ENCODE data around the gene POSTN. TPM values are rescaled to one million over a fixed set of nuclear protein-coding genes. Genes with fewer than 3 reads are reported as not detected.

The POSTN gene
- total RNA-seq, 1 experiment from 2014 or later = not detected

DNA sequence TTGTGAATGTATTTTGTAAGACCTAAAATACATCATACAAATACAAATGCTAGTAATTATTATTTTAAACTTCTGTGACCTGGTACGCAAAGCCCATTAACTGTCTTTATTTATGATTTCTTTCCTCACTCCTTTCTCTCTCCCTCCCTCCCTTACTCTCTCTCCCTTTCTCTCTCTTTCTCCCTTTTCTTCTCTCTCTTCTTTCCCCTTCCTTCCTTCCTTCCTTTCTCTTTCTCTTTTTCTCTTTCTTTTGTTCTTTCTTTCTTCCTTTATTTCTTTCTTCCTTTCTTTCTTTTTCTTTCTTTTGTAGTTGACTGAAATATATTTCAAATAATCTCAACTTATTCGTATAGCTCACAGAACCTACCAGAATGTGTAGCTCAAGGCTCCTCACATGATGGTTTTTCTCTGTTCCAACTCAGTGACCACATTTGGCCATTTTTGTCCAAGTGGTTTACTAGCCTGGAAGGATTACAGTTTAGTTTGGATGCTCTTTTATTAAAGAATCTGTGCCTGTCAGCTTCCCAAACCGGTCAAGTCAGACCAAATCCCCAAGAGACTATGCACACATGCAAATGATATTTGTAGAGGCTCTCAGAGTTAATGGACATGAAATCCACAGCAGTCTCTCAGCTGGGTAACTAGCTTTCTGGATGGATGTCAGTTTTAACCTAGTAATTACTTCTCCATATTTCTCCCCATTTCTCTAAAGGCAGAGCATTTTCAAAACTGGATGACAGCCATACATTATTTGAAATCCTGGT is 71.7 kb downstream of the POSTN start:
- intact Hi-C loops (cut with micrococcal nuclease; ENCODE audit: unreplicated experiment) = no loop called here

DNA sequence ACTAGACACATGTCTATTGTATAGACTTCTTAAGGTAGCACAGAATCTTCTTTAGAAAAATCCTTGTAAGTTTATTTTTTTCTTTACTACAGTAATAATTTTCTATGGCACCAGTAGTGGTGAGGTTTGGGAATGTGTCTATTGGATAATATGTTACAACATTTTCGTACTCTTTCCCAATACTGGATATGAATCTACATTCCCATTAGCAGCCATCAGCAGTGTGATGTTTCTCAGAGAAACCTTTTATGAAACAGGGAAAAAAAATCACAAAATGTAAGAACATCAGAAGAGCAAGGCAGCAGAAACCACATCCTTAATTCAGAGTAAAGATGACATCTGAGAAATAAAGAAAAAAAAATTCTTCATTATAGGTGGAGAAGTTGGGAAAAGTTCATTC is 83.3 kb downstream of the POSTN start:
- Mint-ChIP-seq H3K27me3 (ENCODE audit: unreplicated experiment) (no peaks in the 10 kb centered on the region), H3K27ac (ENCODE audit: unreplicated experiment) (no peak overlapping the region), H3K36me3 (ENCODE audit: insufficient read depth, unreplicated experiment) (no peaks in the 10 kb centered on the region), H3K4me1 (ENCODE audit: low read depth, unreplicated experiment) (no peaks in the 10 kb centered on the region), H3K4me3 (ENCODE audit: low read depth, unreplicated experiment) (no peak overlapping the region), H3K9me3 (ENCODE audit: low read depth, unreplicated experiment) (no peaks in the 10 kb centered on the region)
- intact Hi-C loops (cut with micrococcal nuclease; ENCODE audit: unreplicated experiment) = no loop called here
- TF ChIP-seq, protein P1, sequence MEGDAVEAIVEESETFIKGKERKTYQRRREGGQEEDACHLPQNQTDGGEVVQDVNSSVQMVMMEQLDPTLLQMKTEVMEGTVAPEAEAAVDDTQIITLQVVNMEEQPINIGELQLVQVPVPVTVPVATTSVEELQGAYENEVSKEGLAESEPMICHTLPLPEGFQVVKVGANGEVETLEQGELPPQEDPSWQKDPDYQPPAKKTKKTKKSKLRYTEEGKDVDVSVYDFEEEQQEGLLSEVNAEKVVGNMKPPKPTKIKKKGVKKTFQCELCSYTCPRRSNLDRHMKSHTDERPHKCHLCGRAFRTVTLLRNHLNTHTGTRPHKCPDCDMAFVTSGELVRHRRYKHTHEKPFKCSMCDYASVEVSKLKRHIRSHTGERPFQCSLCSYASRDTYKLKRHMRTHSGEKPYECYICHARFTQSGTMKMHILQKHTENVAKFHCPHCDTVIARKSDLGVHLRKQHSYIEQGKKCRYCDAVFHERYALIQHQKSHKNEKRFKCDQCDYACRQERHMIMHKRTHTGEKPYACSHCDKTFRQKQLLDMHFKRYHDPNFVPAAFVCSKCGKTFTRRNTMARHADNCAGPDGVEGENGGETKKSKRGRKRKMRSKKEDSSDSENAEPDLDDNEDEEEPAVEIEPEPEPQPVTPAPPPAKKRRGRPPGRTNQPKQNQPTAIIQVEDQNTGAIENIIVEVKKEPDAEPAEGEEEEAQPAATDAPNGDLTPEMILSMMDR (IDR thresholded peaks at IDR 0.05; ENCODE audit: unreplicated experiment) = no peak
- BruUV-seq (replicated peaks) = no TSS peak
- CTCF ChIA-PET = no interaction called here
- DNase-seq = no peak

More for the DNA sequence above, 71.7 kb downstream of the POSTN start:
- no peak overlapping the region for H3K4me3 Mint-ChIP-seq (ENCODE audit: low read depth, unreplicated experiment)
- H3K36me3 Mint-ChIP-seq (ENCODE audit: insufficient read depth, unreplicated experiment) = no peaks in the 10 kb centered on the region
- no peaks in the 10 kb centered on the region for H3K4me1 Mint-ChIP-seq (ENCODE audit: low read depth, unreplicated experiment)
- CTCF ChIA-PET = no interaction called here
- H3K27me3 Mint-ChIP-seq (ENCODE audit: unreplicated experiment) = no peaks in the 10 kb centered on the region
- peaks cover 4% of the 10 kb centered on the region for H3K9me3 Mint-ChIP-seq (ENCODE audit: low read depth, unreplicated experiment)
- H3K27ac Mint-ChIP-seq (ENCODE audit: unreplicated experiment) = no peak overlapping the region
- BruUV-seq (replicated peaks) = no TSS peak
- DNase-seq = no peak
- TF ChIP-seq, protein P1 (IDR thresholded peaks at IDR 0.05; ENCODE audit: unreplicated experiment) = no peak
